Glomerular visceral epithelial cell (primary cell): ENCODE data around the gene IL17RD.
A peak's percentile ranks its signal among the peaks of the same experiment; 100 is the strongest.

ENCODE experiments used
- DNase-seq: peaks from one replicate; pipeline ENCODE4 v3.0.0-alpha.2; 2016; ENCODE audit errors: extremely low spot score

Gene IL17RD

DNA sequence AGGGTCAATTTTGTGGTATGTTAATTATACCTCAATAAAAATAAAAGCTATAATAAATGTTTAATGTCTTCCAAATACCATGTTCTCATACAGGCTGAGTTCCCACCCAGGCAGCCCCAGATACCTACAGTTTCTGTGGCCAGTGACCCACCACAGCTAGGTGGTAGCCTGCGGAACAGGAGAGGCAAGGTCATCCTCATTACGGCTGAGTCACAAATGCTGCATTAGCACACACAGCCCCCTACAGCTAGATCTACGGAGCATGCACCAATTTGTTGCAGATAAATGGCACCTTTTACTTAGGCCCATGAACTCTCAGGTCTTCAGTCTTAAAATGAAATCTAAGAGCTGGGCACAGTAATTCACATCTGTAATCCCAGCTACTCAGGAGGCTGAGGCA lies 99.6 kb downstream of the IL17RD start:
- DNase-seq: peak; percentile 73

DNA sequence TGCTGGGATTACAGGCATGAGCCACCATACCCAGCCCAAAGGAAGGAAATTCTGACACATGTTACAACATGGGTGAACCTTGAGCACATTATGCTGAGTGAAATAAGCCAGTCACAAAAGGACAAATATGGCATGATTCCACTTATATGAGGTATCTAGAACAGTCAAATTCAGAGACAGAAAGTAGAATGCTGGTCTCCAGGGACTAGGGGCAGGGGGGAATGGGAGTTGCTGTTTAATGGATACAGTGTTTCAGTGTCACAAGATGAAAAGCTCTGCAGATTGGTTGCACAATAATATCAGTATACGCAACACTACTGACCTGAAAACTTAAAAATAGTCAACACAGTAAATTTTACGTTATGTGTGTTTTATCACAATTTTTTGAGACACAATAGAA lies 100.6 kb downstream of the IL17RD start:
- no peak for DNase-seq

DNA sequence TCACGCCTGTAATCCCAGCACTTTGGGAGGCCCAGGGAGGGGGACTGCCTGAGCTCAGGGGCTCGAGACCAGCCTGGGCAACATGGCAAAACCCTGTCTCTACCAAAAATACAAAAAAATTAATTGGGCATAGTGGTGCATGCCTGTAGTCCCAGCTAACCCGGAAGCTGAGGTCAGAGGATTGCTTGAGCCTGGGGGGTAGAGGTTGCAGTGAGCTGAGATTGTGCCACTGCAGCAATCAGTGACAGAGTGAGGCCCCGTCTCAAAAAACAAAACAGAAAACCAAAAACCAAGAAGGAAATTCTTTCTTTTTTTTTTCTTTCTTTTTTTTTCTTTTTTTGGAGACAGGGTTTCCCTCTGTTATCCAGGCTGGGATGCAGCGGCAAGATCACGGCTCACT lies 101.2 kb downstream of the IL17RD start:
- no peak for DNase-seq

GRCh38 chr3:57063032-57063431 lies 102.1 kb downstream of the IL17RD start:
- no peak for DNase-seq

DNA sequence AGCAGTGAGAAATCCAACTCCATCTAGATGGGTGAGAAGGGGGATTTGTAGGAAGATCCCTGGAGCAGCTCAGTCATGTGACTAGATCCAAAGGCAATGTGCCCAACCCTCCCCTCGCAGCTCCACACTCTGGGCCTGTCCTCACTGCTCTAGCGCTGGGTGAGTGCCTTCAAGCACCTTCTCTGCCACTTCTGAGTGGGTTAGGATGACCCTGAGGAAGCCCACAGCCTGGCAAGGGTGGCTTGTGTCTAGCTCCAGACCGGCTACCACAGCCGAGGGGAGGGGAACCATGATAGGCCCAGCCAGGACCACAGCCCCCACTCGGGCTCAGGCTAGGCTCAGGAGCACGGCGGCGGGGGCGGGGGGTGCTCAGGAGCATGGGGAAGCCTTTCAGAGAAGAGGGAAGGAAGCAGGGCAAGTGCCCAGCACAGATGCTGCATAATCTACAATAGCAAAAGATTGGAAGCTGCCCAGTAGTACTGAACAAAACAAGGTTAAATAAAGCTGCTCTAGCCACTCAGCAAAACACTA lies 103.0 kb downstream of the IL17RD start:
- DNase-seq: no peak

DNA sequence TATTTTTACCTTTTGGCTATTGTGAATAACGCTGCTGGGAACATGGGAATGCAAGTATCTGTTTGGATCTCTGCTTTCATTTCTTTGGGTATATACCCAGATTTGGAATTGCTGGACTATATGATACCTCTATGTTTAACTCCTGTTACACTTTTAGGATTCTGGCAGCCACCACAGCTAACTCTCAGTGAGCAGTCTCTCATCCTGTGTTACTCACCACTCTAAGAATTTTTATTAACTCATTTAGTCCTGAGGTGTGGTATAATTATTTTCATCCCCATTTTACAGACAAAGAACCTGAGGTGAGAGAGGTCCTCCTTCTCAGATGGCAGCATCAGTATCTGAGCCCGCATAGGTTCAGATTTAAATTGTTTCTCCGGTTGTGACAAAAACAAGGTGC lies 103.6 kb downstream of the IL17RD start:
- no peak for DNase-seq

GRCh38 chr3:57060089-57060821 lies 104.9 kb downstream of the IL17RD start, which contains the start of gene SPATA12:
TSS of gene SPATA12 (plus strand) at chr3:57060664. CDS start at chr3:57073695, 13,031 bp downstream.
- DNase-seq: peak; percentile 90

GRCh38 chr3:57059411-57059810 lies 105.7 kb downstream of the IL17RD start:
- no peak for DNase-seq

GRCh38 chr3:57057351-57057750 lies 107.8 kb downstream of the IL17RD start:
- no peak for DNase-seq

DNA sequence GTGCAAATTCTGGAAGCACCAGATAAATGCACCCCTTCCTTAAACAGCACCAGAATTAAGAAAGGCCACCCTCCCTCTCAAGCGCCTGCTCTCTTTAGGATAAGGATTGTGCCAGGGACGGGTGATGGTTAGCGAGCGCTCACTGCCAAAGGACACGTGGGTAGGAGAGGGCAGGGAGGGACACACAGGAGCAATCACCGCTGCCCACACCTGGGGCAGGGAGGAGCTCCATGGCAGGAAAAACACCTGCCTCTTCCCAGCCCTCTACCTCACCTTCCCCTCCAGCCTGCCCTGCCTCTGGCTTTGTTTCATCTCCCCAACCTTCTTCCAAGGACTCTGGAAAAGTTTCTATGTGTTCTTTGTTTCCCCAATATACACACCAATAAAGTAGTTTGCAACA lies 112.0 kb downstream of the IL17RD start:
- no peak for DNase-seq

DNA sequence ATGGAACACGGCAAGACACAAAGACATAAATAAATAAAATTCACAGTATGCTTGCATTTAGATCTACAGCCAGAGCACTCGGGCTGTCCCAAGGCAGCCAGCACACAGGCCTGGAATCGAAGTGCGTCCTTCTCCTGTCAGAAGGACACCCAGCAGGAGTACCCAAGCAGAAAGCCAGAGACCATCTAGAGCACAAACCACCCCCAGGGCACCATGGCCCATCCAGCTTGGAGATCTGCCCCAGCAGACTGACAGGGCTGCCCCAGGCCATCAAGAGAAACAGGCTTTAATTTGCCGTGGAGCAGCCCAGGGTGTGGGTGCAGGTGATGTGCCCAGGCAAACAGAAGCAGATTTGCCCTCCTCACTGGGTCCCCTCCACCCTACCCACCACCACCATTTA lies 112.5 kb downstream of the IL17RD start:
- no peak for DNase-seq

DNA sequence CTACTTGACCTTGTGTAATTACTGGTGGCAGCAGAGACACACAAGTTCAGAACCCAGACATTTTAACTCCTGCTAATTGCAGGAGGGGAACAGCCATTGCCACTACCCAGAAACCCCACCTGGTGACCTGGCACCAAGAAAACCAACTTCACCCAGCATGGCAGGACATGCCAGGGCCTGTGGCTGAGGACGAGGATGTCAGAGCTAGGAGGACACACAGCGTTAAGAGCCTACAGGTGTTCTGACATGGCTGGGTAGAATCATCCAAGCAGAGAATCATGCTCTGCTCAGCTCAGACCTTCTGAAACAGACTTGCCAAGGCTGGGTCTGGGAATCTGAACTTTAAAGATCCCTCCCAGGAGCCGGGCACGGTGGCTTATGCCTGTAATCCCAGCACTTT lies 116.4 kb downstream of the IL17RD start:
- DNase-seq: no peak

- DNase-seq: no peak
These were observed 117.0 kb downstream of the IL17RD start for GRCh38 chr3:57048052-57048671.

GRCh38 chr3:57046101-57046765 lies 118.9 kb downstream of the IL17RD start:
- DNase-seq: no peak

GRCh38 chr3:57043518-57043917 lies 121.6 kb downstream of the IL17RD start:
- peak; percentile 56 for DNase-seq

DNA sequence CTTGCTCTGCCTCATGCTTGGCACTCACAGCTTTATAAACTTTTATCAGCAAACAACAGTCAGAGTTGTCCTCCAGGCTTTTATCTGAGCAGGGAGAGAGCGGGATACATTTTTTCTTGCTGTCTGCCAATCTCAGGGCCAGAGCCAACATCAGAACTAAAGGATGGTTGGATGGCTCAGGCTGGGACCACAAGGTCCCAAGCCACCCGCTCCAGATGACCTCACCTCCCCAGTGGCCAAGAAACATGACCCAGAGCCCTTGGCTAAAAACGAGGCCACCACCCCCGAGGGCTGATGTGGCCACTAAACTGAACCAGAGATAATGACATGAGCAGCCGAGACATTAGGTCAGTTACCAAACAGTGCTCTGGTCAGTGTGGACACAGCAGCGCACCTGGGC lies 123.5 kb downstream of the IL17RD start:
- no peak for DNase-seq
